Islet of Langerhans (tissue), 1 donor: Measurements from ENCODE around the gene RBM4B.
"Not testable (repeated sequence)": the region's sequence is repeated elsewhere in the genome, so short reads cannot be mapped to it uniquely, and the experiment has no call there.

Experiments used
- FAIRE-seq: peaks from one replicate; lab custom pipeline; 2011; peaks lifted over from hg19 to GRCh38; lab: Jason Lieb, UNC

The RBM4B gene

DNA sequence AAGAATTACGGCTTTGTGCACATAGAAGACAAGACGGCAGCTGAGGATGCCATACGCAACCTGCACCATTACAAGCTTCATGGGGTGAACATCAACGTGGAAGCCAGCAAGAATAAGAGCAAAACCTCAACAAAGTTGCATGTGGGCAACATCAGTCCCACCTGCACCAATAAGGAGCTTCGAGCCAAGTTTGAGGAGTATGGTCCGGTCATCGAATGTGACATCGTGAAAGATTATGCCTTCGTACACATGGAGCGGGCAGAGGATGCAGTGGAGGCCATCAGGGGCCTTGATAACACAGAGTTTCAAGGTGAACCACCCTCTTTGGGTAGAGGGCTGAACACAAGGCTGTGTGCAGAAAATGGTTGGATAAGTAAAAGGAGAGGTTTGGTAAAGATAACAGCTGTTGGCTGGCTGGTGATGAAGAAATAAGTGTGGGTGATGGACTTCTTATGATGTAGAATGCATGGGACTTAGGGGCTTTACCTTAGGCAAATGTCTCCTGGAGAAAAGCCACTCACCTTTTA, 37.8 kb downstream of the RBM4B start:
- not testable (repeated sequence) for FAIRE-seq

DNA sequence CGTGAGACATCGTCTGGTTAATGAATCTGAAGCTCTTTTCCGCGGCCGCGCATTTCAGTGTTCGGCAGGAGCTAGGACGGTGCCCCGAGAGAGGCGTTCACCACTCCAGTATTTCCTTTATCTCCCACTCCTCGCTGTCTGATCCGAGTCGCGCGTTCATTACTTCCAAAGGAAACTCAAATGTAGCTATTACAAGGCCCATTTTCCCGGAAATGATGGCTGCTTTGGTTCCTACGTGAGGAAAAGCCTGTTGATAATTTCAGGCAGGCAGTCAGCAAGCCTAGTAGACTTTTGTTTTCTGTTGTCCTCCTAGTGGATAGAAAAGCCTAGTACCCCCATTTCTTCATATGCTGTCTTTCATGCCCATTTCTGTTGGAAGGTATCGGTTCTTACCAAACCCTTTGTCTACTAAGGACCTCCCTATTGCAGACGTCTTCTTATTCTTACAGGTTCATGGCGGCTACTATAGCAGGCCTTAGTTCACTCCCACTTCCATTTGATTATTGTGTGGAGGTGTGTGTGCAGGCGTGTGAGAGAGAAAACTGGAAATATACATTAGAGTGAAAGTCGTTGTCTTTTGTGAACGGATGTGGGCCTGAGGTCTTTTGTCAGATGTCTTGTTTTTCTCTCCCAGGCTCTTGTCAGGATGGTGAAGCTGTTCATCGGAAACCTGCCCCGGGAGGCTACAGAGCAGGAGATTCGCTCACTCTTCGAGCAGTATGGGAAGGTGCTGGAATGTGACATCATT, 38.4 kb downstream of the RBM4B start:
- no peak for FAIRE-seq

DNA sequence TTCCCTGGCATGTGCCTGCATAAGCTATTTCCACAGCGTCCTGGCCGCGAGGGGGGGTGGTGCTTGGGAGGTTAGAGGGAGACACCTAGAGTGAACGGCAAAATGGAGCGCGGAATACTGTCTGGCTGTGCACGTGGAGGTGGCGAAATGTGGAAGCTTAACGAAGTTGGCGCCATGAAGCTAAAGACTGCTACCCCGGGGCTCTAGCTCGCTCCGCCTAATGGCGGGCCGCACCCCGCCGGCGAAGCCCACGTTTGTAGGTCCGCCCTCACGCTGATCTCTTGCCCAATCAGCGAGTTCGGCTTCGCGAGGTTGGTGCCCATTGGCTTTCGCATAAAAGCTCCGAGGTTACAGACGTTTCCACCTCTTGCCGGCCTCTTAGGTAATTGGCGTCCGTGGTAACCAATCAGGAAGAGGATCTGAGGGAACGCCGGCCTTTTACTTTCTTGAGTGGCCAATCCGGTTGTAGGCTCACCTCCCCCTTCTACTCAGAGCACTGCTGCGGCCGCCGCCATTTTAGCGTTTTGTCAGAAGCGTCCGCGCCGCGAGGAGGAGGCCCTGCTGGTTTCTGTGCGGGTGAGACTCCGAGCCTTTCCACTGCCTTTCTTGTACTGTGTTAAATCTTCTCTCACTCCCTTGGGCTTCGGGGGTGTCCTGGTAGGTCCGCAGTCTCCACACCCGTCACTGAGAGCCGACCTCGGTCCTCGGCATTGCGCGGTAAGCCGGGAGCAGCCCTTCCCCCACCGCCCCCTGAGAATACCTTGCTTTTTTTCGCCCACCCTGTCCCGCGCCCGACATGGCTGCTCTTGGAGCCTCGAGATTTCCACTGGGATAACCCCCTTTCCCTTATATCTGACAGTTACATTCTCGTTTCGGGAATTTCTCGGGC, 39.3 kb downstream of the RBM4B start, which contains the start of gene RBM4:
RBM4 (plus strand) TSS at position 527 of the 889 bp plus-strand sequence. CDS start 1,009 bp downstream, outside the sequence.
- peak; percentile 68 for FAIRE-seq

DNA sequence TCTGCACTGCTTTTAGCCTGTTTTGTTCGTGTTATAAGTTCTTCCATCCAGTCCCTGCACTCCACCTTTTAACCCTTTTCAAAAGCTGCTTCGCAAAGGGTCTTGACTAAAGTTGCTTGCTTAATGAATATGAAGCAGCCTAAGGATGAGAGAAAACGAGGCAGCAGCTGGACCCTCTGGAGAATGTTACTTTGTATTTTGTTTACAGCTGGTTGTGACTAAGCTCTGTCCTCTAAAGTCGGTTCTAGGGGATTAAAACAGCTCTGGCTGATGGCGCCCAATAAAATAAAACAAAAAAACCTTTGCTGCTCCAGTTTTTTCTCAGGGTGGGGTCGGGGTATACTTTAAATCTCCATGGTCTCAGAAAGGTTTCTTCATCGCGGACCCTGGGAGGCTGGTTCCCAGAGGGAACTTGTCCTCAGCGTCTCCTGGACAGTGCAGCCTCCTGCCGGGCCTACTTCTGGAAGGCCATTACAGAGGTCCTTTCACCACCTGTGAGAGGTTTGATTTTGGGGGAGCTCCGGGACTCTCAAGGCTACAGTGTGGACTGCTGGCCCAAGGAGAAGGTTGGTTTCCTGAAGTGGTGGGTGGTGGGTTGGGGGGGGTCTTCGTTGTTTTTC, 40.0 kb downstream of the RBM4B start:
- no peak for FAIRE-seq

DNA sequence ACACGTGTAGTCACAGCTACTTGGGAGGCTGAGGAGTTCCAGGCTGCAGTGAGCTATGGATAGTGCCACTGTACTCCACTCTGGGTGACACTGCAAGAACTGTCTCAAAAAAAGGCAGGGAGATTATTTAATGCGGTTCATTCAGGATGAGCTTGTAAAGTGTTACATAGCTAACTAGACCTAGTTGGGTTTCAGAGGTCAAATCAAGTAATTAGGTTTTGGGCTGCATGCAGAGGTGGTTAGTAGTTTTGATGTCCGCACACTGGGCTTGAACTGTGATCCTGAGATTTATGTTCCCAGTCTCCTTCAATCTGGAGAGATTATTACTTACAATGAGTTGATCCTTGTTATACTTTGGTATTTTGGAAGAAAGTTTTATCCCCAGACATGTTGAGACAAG, 41.3 kb downstream of the RBM4B start:
- FAIRE-seq: no peak

DNA sequence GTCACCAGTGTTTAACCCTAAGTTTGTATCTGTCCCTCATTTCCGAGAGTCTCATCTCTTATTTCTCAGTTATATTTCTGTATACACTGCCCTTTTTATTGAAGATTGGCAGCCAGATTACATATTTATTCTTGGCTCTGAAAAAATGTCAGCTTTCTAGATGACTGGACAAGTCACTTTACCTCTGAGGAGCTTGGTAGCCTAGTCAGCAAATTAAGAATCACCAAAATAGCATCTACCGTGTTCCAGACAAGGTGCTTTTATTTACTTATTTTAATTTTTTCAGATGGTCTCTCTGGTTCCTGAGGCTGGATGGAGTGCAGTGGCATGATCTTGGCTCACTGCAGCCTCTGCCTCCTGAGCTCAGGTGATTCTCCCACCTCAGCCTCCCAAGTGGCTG, 44.7 kb downstream of the RBM4B start:
- FAIRE-seq: no peak

DNA sequence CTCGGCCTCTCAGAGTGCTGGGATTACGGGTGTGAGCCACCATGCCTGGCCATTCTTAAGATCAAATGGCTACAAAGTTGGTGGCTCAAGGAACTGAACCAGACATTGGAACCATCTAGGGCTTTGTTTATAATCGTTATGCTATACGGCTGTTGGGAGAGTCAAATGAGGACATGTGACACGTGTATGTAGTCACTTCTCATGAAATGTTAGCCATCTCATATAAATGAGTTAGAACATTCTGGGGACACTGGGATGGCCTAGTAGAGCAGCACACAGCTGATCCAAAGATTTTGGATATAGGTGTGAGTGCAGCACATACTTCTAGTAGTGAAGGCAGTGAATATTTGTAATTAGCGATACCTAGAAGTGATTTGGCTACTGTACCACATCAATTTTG, 45.8 kb downstream of the RBM4B start:
- no peak for FAIRE-seq

DNA sequence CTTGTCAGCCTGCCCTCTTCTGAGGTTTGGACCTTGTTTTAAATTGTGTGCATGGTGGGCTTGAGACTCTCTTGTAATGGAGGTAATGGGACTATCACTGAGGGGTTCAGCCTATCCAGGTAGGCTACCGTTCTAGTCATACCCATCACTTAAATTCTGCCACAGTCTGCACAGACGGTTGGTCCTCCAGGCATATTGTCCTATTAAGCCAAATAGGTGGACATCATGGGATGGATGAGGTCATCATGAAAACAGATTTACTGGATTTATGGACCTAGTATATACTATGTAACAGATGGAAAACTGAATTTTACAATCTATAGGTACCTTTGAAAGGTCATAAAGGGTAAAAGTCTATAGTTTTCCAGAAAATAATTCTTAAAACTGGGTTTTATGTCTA, 48.3 kb downstream of the RBM4B start:
- FAIRE-seq: no peak

DNA sequence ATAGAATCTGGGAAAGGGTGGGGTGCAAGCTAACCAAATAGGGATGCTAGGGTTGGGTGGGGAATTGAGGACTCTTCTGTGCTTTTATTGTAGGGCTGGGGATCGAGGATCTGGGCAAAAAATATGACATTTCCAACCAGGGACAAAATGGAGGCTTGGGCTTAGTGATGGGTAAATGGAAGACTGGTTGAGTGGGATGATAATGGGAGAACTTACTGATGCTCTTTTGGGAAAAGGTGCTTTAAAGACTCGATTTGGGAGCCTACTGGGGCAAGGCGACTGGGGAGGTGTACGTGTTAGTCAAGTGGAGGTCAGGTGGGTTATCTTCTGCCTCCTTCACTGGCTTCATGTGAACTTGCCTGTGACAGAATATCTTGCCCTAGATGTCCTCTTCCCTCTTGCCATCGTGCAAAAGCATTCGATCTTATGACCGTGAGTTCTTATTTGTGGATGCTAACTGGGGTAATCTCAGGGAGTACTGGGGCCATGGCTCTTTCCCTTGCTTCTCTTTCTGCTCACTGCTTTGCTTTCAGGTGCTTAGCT, 49.6 kb downstream of the RBM4B start:
- FAIRE-seq: no peak

DNA sequence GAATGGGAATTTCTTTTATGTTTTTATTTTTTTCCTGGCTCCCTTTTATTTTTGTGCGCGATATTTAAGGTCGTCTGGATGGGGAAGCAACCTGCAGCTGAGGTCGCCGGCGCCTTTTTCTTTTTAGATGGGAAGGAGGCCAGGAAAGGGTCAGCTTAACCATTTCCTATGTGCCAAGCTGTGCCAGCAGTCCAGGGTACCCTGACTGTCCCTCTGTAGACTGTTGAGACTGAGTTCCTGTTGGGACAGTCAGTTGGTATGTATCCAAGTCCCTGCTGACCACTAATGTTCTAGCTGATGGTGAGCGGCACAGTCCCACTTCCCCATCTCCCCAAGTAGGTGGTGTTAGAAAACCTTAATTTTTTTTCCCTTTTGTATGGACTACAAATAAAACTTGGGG, 50.8 kb downstream of the RBM4B start:
- no peak for FAIRE-seq

DNA sequence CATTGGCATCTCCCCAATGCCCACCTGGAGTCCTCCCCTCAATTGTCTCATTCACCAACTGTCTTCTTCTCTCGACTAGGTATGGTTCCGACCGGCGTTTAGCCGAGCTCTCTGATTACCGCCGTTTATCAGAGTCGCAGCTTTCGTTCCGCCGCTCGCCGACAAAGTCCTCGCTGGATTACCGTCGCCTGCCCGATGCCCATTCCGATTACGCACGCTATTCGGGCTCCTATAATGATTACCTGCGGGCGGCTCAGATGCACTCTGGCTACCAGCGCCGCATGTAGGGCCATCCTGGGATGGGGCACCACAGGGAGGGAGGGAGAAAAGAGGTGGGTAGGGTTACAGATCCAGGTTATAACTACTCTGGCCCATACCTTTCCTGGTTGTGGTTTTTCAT, 51.3 kb downstream of the RBM4B start:
- no peak for FAIRE-seq

DNA sequence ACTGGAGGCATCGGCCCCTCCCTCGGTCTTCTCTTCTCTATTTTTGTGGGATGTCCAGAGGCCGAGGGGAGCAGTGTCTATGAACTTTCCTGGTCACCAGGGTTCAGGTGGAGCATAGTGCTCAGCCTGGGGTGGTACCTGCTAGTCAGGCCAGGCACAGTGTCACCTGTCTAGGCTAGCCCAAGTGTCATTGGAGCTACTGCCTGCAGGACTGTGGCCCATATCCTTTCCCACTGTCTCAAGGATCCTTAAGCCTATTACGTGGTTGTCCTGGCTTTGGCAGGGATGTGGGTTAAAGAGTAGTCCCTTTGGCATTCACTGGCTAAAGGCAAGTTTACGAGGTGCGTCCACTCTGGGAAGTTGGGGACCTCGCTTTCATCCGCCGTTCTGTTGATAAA, 51.9 kb downstream of the RBM4B start:
- FAIRE-seq: no peak

DNA sequence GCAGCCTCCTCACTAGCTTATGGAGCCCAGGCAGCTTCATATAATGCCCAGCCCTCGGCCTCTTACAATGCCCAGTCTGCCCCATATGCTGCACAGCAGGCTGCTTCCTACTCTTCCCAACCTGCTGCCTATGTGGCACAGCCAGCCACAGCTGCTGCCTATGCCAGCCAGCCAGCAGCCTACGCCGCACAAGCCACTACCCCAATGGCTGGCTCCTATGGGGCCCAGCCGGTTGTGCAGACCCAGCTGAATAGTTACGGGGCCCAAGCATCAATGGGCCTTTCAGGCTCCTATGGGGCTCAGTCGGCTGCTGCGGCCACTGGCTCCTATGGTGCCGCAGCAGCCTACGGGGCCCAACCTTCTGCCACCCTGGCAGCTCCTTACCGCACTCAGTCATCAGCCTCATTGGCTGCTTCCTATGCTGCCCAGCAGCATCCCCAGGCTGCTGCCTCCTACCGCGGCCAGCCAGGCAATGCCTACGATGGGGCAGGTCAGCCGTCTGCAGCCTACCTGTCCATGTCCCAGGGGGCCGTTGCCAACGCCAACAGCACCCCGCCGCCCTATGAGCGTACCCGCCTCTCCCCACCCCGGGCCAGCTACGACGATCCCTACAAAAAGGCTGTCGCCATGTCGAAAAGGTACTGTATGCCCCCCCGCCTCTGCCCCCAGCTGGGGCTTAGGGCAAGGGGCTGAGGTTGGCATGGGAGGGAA, 52.5 kb downstream of the RBM4B start:
- no peak for FAIRE-seq

DNA sequence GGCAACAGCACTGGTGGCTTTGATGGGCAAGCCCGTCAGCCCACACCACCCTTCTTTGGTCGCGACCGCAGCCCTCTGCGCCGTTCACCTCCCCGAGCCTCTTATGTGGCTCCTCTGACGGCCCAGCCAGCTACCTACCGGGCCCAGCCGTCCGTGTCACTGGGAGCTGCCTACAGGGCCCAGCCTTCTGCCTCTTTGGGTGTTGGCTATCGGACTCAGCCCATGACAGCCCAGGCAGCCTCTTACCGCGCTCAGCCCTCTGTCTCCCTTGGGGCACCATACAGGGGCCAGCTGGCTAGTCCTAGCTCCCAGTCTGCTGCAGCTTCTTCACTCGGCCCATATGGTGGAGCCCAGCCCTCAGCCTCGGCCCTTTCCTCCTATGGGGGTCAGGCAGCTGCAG, 53.2 kb downstream of the RBM4B start:
- FAIRE-seq: no peak

DNA sequence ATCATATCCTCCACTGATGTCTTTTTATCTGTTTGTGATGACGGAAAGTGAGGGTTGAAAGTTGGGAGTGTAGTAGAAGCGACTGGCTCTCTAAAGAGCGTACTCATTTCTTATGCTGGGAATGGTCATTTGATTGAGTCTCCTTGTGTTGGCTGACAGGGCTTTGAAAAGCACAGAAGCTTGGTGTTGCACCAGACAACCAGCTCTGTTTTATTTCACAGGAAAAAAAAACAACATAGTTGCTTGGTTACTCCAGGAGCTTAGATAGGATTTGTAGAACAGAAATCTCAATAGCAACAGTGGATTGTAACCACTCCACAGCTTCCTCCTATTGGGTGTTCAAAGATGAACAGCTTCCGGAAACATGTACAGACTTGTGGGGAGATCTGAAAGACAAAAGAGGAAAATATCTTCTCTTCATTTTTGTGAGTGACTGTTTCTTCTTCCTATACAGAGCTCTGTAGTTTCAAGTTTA, 58.6 kb downstream of the RBM4B start:
- no peak for FAIRE-seq

DNA sequence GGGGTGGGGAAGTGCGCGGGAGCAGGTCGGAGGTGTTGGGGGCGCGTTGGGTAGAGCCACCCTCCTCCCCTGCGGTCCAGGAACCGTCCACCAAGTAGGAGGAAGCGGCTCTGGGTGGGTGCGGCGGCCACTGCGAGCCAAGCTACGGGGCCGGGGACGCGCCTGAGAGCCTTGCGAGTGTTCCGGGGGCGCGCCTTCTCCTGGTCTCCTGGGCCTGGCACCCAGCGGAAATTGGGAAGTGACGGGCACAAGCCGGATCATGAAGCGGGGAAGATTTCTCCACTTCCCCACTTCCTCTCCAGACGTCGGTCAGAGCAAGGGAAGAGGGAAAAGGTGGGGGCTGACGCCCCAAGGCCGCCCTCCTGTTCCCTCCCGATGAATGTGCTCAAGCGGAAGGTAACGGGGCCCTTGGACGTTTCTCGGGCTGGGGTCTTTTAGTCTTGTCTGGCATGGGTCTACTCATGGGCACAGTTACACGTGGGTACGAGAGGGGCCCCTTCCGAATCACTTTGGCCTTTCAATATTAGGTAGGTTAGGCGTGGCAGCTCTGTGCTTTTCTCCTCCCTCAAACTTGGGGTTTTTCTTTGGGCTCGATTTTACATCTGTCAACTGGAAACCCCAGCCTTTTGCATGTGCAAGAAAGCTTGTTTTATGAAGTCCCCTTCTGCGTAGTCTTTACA, 60.4 kb downstream of the RBM4B start:
- no peak for FAIRE-seq

DNA sequence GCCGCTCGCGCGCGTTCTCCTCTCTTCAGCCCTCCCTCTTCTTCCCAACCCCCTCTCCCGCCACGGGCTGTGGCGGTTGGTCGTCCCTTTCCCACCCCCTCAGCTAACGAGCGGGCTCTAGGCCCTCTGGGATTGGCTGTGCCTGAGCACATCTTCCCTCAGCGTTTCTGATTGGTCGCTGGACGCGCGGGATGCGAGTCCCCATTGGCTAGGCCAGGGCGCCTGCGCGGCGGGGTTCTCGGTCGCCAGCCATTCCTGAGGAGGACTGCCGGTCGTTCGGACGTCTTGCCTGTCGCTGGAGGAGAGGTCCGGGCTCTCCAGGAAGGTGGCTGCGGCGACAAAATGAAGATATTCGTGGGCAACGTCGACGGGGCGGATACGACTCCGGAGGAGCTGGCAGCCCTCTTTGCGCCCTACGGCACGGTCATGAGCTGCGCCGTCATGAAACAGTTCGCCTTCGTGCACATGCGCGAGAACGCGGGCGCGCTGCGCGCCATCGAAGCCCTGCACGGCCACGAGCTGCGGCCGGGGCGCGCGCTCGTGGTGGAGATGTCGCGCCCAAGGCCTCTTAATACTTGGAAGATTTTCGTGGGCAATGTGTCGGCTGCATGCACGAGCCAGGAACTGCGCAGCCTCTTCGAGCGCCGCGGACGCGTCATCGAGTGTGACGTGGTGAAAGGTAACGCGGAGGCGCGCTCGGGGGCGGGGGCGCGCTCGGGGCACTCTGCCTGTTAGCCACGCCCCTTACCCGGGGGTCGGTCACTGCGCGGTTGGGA, 61.1 kb downstream of the RBM4B start, which contains the start of gene RBM14:
RBM14 (plus strand) TSS at position 252 of the 776 bp plus-strand sequence; CDS start at position 343, 91 bp downstream.
- FAIRE-seq: no peak
